ENCODE measurements around the gene KAZN.

The KAZN gene

GRCh38 chr1:15107058-15107687, 508.7 kb downstream of the KAZN start:
- no peak for DNase-seq

GRCh38 chr1:15107911-15108310, 509.4 kb downstream of the KAZN start:
- no peak for DNase-seq

DNA sequence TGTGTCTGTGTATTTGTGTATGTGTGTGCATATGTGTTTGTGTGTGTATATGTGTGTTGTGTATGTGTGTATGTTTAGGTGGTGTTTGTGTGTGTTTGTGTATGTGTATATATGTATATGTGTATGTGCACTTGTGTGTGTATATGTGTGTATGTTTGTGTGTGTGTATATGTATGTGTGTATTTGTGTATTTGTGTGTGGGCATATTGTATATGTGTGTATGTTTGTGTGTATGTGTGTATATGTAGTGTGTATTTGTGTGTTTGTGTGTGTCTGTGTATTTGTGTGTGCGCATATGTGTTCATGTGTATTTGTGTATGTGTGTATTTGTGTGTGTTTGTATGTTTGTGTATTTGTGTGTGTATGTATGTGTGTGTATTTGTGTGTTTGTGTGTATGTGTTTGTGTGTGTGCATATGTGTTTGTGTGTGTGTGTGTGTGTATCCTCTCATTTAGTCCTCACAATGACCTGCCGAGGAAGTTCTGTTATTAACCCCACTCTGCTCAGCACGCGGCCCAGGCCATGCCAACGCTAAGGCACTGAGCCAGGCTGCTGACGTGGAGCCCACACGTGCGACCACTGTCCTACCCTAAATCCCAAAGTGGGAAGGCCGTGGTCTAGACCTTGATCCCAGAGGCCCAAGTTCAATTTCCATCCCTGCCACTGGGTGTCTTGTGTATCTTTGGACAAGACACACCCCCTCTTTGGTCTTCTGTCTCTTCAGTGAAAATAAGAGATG, 511.8 kb downstream of the KAZN start:
- no peak for DNase-seq

GRCh38 chr1:15110867-15111230, 512.4 kb downstream of the KAZN start:
- DNase-seq = no peak

DNA sequence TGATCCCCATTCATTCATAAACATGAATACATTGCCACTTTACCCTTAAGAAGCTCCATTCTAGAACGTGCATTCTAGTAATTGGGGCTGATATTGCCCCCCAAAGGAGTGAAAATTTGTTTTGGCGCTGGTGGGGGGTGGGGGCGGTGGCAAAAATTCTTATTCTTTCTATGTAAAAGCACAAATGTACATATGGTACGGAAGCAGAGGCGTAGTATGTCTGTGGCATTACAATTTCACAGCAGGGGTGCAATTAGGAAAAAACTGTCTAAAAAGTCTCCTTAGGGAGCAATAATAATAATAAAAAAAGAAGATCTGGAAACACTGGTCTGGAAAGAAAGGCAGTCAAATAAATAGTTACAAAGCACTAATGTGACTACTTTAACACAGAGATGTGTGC, 514.7 kb downstream of the KAZN start:
- DNase-seq = no peak

DNA sequence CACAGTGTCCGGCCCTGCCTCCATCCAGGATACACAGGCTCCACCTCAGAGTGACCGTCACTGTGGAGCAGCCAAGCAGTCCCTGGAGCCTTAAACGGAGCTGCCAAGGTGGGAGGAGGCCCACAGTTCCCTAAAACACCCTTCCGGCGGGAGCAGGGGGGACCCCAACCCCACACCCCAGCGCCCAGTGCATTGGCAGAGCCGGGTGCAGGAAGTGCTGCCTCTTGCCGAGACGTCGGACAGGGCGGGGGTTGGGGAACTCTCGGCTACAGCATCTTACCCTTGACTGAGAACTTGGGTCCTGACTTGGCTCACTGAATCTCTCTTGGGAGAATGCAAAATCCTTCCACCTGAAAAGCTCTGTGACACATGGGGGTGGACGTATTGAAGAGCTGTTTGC, 516.4 kb downstream of the KAZN start:
- DNase-seq = no peak

GRCh38 chr1:15115542-15116330, 517.3 kb downstream of the KAZN start:
- DNase-seq = no peak

GRCh38 chr1:15116966-15117365, 518.5 kb downstream of the KAZN start:
- DNase-seq = no peak

DNA sequence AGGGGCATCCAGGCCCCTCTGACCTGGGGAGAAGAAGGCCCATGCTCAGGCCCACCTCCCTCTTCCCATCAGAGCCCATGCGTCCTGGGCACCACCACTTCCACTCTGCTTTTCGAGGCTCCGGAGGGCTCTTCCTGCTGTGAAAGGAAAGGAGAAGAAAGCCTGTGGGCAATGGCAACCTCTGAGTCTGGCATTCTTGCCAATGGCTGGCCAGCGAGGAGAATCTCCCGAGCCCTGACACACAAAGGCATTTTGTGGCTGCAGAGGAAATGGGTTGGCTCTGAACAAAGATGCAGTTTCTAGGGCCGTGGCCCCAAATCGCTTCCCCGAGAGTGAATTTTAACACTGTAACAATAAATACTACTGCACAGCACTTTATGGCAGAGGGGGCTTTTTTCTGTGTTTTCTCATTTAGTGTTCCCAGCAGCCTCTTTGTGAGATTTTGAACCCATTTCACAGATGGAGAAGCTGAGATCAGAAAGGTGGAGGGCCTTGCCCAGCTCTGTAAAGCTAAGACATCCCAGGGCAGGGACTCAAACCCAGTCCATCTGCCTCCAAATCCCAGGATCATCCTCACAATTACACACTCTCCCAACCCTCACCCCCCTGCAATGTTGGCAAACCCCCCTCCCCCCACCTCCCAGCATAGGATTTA, 519.3 kb downstream of the KAZN start:
- DNase-seq = no peak

DNA sequence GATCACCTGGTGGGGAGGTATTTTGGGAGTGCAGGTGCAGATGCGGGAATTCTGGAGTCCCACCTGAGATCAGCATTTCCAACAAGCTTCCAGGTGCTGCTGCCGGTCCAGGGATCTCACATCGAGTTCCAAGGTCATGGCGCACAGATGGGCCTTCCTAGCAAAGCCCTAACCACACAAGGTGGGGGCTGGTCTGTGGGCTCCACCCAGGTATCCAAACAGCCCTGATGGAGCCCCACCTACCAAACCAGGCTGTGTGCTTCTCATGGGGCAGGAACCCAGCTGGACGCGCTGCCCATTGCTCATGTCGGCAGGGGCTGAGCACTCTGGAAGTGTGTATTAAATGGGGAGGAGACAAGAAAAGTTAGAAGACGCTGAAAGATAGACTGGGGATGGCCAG, 520.1 kb downstream of the KAZN start:
- DNase-seq = no peak

DNA sequence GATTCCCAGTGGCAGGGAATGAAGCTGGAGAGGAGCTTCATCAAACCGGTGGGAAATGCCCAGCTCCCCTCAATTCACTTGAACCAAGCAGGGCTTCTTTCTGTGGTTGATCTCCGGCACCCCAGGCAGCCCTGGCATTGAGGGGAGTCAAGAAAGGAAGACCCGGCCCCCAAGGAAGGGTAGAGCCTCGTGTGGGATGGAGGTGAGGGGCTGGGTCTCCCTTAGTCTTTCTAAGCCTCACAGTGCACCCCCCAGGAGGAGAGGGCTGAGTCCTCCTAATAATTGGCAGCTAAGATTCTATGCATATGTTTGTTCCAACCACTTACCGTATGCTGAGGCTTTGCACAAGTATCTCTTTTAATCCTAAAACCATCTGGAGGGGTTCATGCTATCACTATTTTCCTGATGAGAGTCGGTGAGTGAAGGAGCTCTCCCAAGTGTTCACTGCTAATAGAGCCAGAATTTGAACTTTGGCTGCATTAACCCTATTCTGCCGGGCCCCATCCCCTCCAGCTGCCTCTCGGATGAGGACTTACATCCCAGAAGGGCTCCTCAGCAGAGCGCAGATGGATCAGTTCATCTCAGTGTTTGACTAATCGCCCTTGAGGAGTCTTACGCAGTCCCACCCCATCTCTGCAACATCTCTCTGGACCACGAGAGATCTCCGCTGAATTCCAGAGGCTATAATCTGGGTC, 521.9 kb downstream of the KAZN start:
- no peak for DNase-seq

GRCh38 chr1:15122331-15122730, 523.8 kb downstream of the KAZN start:
- no peak for DNase-seq

- no peak for DNase-seq
These were observed 524.8 kb downstream of the KAZN start for GRCh38 chr1:15123270-15123669.

DNA sequence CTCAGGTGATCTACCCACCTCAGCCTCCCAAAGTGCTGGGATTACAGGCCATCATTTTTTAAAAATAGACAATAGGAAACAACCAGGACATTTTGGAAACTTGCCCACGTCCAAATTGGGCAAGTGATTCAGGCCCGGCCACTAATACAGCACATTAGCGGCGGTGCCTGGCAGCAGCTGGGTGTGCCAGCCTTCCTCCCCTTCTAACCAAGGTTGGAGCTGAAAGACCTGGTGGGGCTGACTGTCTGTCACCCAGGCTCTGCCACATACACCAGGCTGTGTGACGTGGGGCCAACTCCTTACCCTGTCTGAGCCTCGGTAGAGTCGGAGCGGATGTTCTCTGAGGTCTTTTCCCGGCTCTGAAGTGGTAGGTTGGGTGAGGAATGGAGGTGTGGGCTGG, 525.4 kb downstream of the KAZN start:
- DNase-seq = no peak

DNA sequence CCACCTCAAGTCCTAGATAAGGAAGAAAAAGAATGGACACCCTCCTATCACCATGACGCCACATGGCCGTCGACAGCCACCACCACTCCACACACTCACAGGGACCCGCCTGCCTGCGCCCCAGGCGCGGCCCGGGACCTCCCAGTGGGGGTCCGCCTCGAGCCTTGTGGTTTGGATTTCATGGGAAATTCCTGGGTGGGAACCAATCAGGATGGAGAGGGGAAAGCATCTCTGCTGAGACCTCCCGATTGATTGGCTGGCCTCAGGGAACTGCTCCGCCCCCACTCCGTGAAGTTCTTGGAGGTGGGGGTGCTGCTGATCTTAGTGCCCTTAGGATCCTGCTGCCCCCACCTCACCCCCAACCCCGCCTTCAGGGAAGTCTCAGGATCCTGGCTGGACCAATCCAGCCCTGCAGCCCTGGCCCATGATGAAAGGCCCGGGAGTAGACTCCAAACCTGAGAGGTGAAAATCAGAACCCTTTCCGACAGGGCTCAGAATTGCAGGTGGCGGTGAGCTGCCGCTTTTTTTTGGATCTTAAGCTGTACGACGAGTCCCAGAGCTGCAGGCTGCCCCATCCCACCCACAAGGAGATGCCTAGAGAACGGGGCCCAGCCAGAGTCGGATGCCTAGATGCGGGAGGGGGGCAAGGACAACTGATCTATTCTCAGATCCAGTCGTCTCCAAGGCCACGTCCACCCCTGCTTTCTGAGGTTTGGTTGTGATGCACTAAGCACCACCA, 526.0 kb downstream of the KAZN start:
- no peak for DNase-seq

DNA sequence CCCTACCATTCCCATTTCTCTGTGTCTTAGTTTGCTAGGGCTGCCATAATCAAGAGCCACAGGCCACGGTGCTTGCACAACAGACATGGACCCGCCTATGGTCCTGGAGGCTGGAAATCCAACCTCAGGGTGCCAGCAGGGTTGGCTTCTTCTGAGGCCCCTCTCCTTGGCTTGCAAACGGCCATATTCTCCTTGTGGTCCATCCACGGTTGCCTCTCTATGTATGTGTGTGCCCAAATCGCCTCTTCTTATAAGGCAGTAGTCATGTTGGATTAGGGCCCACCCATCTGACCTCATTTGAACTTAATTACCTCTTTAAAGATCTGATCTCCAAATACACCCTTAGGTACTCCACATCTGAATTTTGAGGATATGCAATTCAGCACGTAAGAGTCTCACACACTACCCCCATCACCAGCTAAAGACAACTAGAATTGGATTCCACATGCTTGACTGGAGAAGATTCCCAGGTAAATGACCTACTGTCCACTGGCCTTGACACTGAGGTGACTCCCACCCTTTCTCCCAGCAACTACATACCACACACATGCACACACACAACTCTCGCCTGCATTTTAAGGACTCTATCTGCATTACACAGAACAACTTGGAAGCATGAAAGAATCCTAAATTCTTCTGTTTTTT, 526.7 kb downstream of the KAZN start:
- DNase-seq = no peak

GRCh38 chr1:15128077-15128476, 529.6 kb downstream of the KAZN start:
- DNase-seq = no peak

DNA sequence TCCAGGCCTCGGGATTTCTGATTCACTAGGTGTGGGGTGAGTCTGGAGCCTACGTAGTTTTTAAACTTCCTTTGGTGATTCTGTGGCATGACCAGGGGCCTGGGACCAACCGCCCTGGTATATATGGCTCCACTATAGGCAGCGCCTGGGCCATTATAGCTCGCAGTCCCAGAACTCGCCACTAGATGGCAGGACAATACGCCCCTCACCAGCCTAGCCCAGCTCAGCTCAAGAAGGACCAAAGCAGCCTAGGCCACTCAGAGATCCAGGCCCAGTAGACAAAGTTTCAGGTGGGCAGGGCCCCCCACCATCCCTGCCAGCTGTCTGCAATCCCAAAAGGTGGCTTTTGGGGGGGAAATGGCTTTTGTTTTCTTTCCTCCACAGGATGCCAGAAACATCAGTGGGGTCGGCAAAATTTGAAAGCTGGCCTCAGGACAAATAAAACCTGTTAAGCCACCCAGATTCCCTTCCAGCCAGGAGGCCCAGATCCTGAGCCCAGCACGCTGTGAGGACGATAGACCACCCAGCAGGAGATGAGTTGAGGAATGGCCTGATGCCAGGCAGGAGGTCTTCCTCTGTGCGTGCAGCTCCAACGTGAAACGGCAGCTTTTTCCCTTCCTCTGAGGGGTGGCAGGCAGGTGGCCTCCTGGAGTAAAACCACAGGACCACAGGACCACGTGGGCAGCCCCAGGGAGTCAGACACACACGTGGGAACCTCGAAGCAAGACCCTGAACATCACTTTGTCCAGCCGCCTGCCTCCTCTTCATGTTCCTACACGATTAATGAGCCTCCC, 530.2 kb downstream of the KAZN start:
- peak; percentile 56 for DNase-seq

- no peak for DNase-seq
These were observed 531.5 kb downstream of the KAZN start for GRCh38 chr1:15129944-15130343.

- DNase-seq = no peak
These were observed 532.1 kb downstream of the KAZN start for GRCh38 chr1:15130607-15131006.

DNA sequence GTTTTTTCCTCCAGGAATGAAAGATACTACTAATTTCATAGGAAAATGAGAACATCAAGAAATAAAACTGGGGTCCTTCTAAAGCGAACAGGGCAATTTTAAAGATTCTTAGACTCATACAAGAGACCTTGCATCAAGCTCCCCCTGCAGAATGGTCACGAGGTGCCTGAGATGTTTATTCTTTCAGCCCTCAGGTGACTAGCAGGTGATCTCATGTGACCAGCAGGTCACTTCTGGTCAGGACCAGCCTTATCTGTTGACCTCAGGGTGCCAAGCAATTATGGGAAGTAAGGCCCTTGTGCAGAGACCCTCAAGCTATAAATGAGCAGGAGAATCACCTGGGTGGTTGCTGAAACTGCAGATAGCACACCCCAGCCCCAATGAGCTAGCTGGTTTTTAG, 534.5 kb downstream of the KAZN start:
- DNase-seq = no peak
